DOHH2 (cell line): ENCODE measurements around the gene TSPAN8.
"Not testable (repeated sequence)": the region's sequence is repeated elsewhere in the genome, so short reads cannot be mapped to it uniquely, and the experiment has no call there.

Source experiments
- H3F3A ChIP-seq: fragments of 200-600 bp; sonication (generic), shearing (Covaris generic); 2 replicates; pipeline ENCODE4 v1.6.0; 2016; ENCODE audit warnings: antibody characterized with exemption, mild to moderate bottlenecking; ENCODE audit not compliant: control insufficient read depth, insufficient read depth
- H3K27ac ChIP-seq: fragments of 200-600 bp; sonication (generic); 2 replicates; pipeline ENCODE4 v1.5.1; 2014; ENCODE audit warnings: low read depth, mild to moderate bottlenecking, low read length, moderate library complexity
- H3K27me3 ChIP-seq: fragments of 200-600 bp; sonication (generic); 2 replicates; pipeline ENCODE4 v1.6.1; 2014; ENCODE audit warnings: mild to moderate bottlenecking, low read length, mixed read lengths; ENCODE audit not compliant: control insufficient read depth
- H3K36me3 ChIP-seq: fragments of 200-600 bp; sonication (generic); 2 replicates; pipeline ENCODE4 v1.6.1; 2014; ENCODE audit warnings: mild to moderate bottlenecking, low read length, moderate library complexity, mixed read lengths; ENCODE audit not compliant: control insufficient read depth
- H3K4me1 ChIP-seq: fragments of 200-600 bp; sonication (generic); 2 replicates; pipeline ENCODE4 v1.6.1; 2014; ENCODE audit warnings: mild to moderate bottlenecking, low read length, mixed read lengths; ENCODE audit not compliant: control insufficient read depth
- H3K4me2 ChIP-seq: fragments of 200-600 bp; sonication (generic); 2 replicates; pipeline ENCODE4 v1.6.0; 2014; ENCODE audit warnings: mild to moderate bottlenecking, low read length, moderate library complexity
- H3K4me3 ChIP-seq: fragments of 200-600 bp; sonication (generic); 2 replicates; pipeline ENCODE4 v1.5.1; 2014; ENCODE audit warnings: mild to moderate bottlenecking, low read length, mixed read lengths
- H3K79me2 ChIP-seq: fragments of 200-600 bp; sonication (generic); 2 replicates; pipeline ENCODE4 v1.6.1; 2014; ENCODE audit warnings: mild to moderate bottlenecking, low read length, mixed read lengths; ENCODE audit not compliant: control insufficient read depth
- H3K9me2 ChIP-seq: fragments of 200-600 bp; sonication (generic); replicated peaks from 2 replicates; pipeline ENCODE4 v1.6.1; 2014; ENCODE audit warnings: mild to moderate bottlenecking, low read length, mixed read lengths; ENCODE audit not compliant: control insufficient read depth
- H3K9me3 ChIP-seq: fragments of 200-600 bp; sonication (generic); 2 replicates; pipeline ENCODE4 v1.6.1; 2014; ENCODE audit warnings: antibody characterized with exemption, low read length, mixed read lengths; ENCODE audit not compliant: control insufficient read depth, insufficient read depth
- H4K20me1 ChIP-seq: fragments of 200-600 bp; sonication (generic); 2 replicates; pipeline ENCODE4 v1.6.0; 2014; ENCODE audit warnings: low read depth, mild to moderate bottlenecking, antibody characterized with exemption, low read length, moderate library complexity; ENCODE audit not compliant: control insufficient read depth, insufficient read depth
- CTCF ChIP-seq: fragments of 200-600 bp; sonication (generic); IDR thresholded peaks from one replicate; pipeline ENCODE4 v1.5.1; 2014; ENCODE audit warnings: antibody characterized with exemption, mild to moderate bottlenecking, low read depth, low read length; ENCODE audit not compliant: poor library complexity, severe bottlenecking
- EZH2phosphoT487 ChIP-seq: fragments of 200-600 bp; sonication (generic); IDR thresholded peaks from 2 replicates; pipeline ENCODE4 v1.6.1; 2017; ENCODE audit warnings: borderline replicate concordance, mild to moderate bottlenecking, antibody characterized with exemption, low read length, moderate library complexity, mixed read lengths

Gene TSPAN8

GRCh38 chr12:71125949-71126348, 31.9 kb downstream of the TSPAN8 start:
- H3K79me2 ChIP-seq: no peaks in the 10 kb centered on the region
- no peaks in the 10 kb centered on the region for H3F3A ChIP-seq
- H3K4me3 ChIP-seq: no peak overlapping the region
- no peak for TF ChIP-seq CTCF
- TF ChIP-seq EZH2phosphoT487: no peak
- no peaks in the 10 kb centered on the region for H3K36me3 ChIP-seq
- H3K9me3 ChIP-seq: no peaks in the 10 kb centered on the region
- H3K4me2 ChIP-seq: no peak overlapping the region
- no peaks in the 10 kb centered on the region for H3K4me1 ChIP-seq
- 0 out of 2 replicates have a peak, but pooled peaks cover 3% of the 10 kb centered on the region for H3K27me3 ChIP-seq
- no peaks in the 10 kb centered on the region for H3K9me2 ChIP-seq
- H4K20me1 ChIP-seq: no peaks in the 10 kb centered on the region
- H3K27ac ChIP-seq: no peak overlapping the region

GRCh38 chr12:71125515-71125914, 32.3 kb downstream of the TSPAN8 start:
- H3F3A ChIP-seq: no peaks in the 10 kb centered on the region
- no peaks in the 10 kb centered on the region for H3K79me2 ChIP-seq
- no peak overlapping the region for H3K4me2 ChIP-seq
- H3K4me1 ChIP-seq: no peaks in the 10 kb centered on the region
- H3K27me3 ChIP-seq: 0 out of 2 replicates have a peak, but pooled peaks cover 3% of the 10 kb centered on the region
- no peaks in the 10 kb centered on the region for H3K36me3 ChIP-seq
- TF ChIP-seq CTCF (no peak), EZH2phosphoT487 (no peak)
- no peak overlapping the region for H3K4me3 ChIP-seq
- no peaks in the 10 kb centered on the region for H4K20me1 ChIP-seq
- no peak overlapping the region for H3K27ac ChIP-seq
- no peaks in the 10 kb centered on the region for H3K9me2 ChIP-seq
- H3K9me3 ChIP-seq: no peaks in the 10 kb centered on the region

- no peaks in the 10 kb centered on the region for H3K9me2 ChIP-seq
These were observed 32.9 kb downstream of the TSPAN8 start for GRCh38 chr12:71124835-71125460.

GRCh38 chr12:71113148-71113547, 44.7 kb downstream of the TSPAN8 start:
- H4K20me1 ChIP-seq, H3K4me3 ChIP-seq, H3K79me2 ChIP-seq, H3K27ac ChIP-seq, H3K4me2 ChIP-seq, H3K4me1 ChIP-seq, H3K9me3 ChIP-seq, H3F3A ChIP-seq, H3K27me3 ChIP-seq, H3K36me3 ChIP-seq, H3K9me2 ChIP-seq: not testable (repeated sequence)

More at GRCh38 chr12:71124835-71125460, 32.9 kb downstream of the TSPAN8 start:
- H3K4me2 ChIP-seq: no peak overlapping the region
- H3F3A ChIP-seq: no peaks in the 10 kb centered on the region
- H3K9me3 ChIP-seq: no peaks in the 10 kb centered on the region
- H3K36me3 ChIP-seq: no peaks in the 10 kb centered on the region
- H3K4me3 ChIP-seq: no peak overlapping the region
- H3K4me1 ChIP-seq: no peaks in the 10 kb centered on the region
- H3K27ac ChIP-seq: no peak overlapping the region
- no peaks in the 10 kb centered on the region for H3K79me2 ChIP-seq
- H4K20me1 ChIP-seq: no peaks in the 10 kb centered on the region
- TF ChIP-seq EZH2phosphoT487 (no peak), CTCF (no peak)
- 0 out of 2 replicates have a peak, but pooled peaks cover 3% of the 10 kb centered on the region for H3K27me3 ChIP-seq
